Measurements from ENCODE around the gene CARHSP1.
"Not testable (repeated sequence)": the region's sequence is repeated elsewhere in the genome, so short reads cannot be mapped to it uniquely, and the experiment has no call there.

The CARHSP1 gene

GRCh38 chr16:8885674-8886592 is 17.1 kb upstream of the CARHSP1 start:
- TF ChIP-seq CTCF (IDR thresholded peaks at IDR 0.05; ENCODE audit: extremely low read depth, missing control alignments): no peak
- no peak for DNase-seq (ENCODE audit: low spot score)

GRCh38 chr16:8882725-8883377 is 14.0 kb upstream of the CARHSP1 start:
- TF ChIP-seq CTCF (IDR thresholded peaks at IDR 0.05; ENCODE audit: extremely low read depth, missing control alignments): no peak
- no peak for DNase-seq (ENCODE audit: low spot score)

DNA sequence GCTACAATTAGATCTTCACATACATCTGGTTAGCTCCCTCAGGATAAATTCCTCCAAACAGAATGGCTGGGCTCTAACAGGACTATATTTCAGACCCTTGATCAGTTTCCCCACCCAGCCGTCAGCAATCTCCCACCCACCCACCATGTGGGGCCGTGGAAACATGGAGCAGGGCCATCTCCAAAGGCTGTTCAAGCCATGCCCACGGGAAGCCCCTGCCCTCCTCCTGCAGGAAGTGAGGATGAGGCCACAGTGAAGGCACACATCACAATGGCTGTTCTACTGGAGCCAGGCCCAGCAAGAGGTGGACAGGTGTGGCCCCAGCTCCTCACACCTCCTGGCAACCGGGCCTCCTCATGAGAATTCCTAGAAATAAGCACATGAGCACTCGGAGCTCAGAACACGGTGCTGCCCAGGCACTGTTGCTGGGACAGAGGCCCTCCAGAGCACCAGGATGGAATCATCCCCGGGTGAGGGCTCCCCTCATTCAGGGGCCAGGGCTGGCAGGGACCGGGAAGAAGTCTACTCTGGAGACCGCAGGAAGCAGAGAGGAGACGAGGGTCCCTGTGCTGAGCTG is 13.3 kb upstream of the CARHSP1 start, which contains the start of gene LITAFD:
TSS of gene LITAFD (plus strand) at position 311 of the 577 bp plus-strand sequence. CDS start 2,005 bp downstream, outside the sequence.
- no peak for DNase-seq (ENCODE audit: low spot score)

GRCh38 chr16:8880839-8881510 is 12.2 kb upstream of the CARHSP1 start:
- DNase-seq (ENCODE audit: low spot score): no peak
- TF ChIP-seq CTCF (IDR thresholded peaks at IDR 0.05; ENCODE audit: extremely low read depth, missing control alignments): no peak

More for the DNA sequence above, 13.3 kb upstream of the CARHSP1 start, which contains the start of gene LITAFD:
- TF ChIP-seq CTCF (IDR thresholded peaks at IDR 0.05; ENCODE audit: extremely low read depth, missing control alignments): no peak

GRCh38 chr16:8878523-8878911 is 9.7 kb upstream of the CARHSP1 start:
- no peak for TF ChIP-seq CTCF (IDR thresholded peaks at IDR 0.05; ENCODE audit: extremely low read depth, missing control alignments)
- DNase-seq (ENCODE audit: low spot score): no peak

DNA sequence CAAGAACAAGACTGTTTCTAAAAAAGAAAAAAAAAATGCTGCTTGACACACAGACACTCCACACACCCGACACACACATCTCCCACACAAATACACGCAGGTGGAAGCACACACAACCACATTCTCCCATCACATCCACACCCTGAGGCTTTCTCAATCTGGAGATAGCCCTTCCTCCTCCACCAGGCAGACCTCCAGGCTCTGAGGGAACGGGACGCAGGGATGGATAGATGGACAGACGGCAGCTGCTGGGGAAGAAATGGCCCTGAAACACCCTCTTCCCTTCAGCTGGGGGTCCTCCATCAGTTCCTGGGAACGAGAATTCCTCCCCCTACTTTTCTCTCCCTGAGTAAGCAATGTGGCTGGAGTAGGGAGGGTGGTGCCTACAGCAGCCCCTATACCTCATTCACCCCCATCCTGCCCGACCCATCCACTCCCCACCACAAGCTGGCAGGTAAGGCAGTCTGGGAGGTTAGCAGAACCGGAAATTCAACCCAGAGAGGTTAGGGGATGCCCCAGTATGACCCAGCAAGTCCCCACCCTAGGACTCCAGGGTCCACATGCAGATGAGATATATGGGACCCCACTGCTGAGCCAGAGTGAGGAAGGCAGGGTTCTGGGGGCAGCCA is 9.2 kb upstream of the CARHSP1 start:
- no peak for TF ChIP-seq CTCF (IDR thresholded peaks at IDR 0.05; ENCODE audit: extremely low read depth, missing control alignments)
- no peak for DNase-seq (ENCODE audit: low spot score)

DNA sequence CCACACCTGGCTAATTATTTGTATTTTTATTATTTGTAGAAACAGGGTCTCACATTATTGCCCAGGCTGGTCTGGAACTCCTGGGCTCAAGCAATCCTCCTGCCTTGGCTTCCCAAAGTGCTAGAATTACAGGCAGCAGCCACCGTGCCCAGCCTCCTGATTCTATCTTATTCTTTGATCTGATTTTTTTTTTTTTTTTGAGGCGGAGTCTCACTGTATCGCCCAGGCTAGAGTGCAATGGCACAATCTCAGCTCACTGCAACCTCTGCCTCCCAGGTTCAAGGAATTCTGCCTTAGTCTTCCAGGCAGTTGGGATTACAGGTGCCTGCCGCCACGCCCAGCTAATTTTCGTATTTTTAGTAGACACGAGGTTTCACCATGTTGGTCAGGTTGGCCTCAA is 6.5 kb upstream of the CARHSP1 start:
- not testable (repeated sequence) for DNase-seq (ENCODE audit: low spot score)

Measured in GM20000 (cell line).